HEK293 (cell line): Measurements from ENCODE around the gene STX2.

ENCODE experiments used
- CTCF ChIA-PET: fragments of 350-600 bp; formaldehyde crosslinking; extraction: SDS; loops from one replicate; lab custom pipeline; 2021; ENCODE audit warnings: antibody characterized with exemption; lab: Yijun Ruan, JAX
- POLR2A ChIA-PET: fragments of 300-600 bp; formaldehyde crosslinking; extraction: SDS; loops from one replicate; lab custom pipeline; 2020; ENCODE audit warnings: antibody characterized with exemption, inconsistent platforms; lab: Yijun Ruan, JAX
- H3K27ac ChIP-seq: fragments of 200-500 bp; sonication (Bioruptor generic); 2 replicates; pipeline ENCODE4 v1.5.1; 2014; ENCODE audit warnings: low read depth, low read length, control low read depth, inconsistent platforms; ENCODE audit errors: extremely low read depth
- H3K36me3 ChIP-seq, 2 experiments: fragments of 200-500 bp in 1 of 2; sonication (Bioruptor generic) in 1 of 2; 1 replicate in 1 of 2; 2 replicates in 1 of 2; pipeline ENCODE4 v1.5.1; 2014 to 2017; ENCODE audit warnings: inconsistent platforms in 2 of 2, low read length in 2 of 2; ENCODE audit not compliant: control insufficient read depth in 2 of 2, insufficient read depth in 1 of 2
- H3K4me1 ChIP-seq: fragments of 200-500 bp; sonication (Bioruptor generic); 2 replicates; pipeline ENCODE4 v1.5.1; 2014; ENCODE audit warnings: mild to moderate bottlenecking, low read length, inconsistent platforms; ENCODE audit not compliant: control insufficient read depth, insufficient read depth
- H3K4me3 ChIP-seq: 2 replicates; pipeline ENCODE4 v1.5.1; 2011; ENCODE audit warnings: low read depth, mild to moderate bottlenecking, control low read depth, low read length, moderate library complexity
- H3K9me3 ChIP-seq: fragments of 200-500 bp; sonication (Bioruptor generic); 2 replicates; pipeline ENCODE4 v1.5.1; 2014; ENCODE audit warnings: low read depth, low read length, inconsistent platforms; ENCODE audit not compliant: control insufficient read depth, insufficient read depth
- CTCF ChIP-seq: fragments of 450-650 bp; formaldehyde crosslinking; IDR thresholded peaks from 2 replicates; pipeline ENCODE4 v1.5.1; 2016; ENCODE audit warnings: missing biosample characterization, missing genetic modification characterization
- KLF9 ChIP-seq: fragments of 450-650 bp; formaldehyde crosslinking; IDR thresholded peaks from 2 replicates; pipeline ENCODE4 v1.5.1; 2016; ENCODE audit warnings: missing biosample characterization, missing genetic modification characterization, low read depth
- PRDM1 ChIP-seq: fragments of 450-650 bp; formaldehyde crosslinking; IDR thresholded peaks from 2 replicates; pipeline ENCODE4; 2016; ENCODE audit warnings: missing biosample characterization, missing genetic modification characterization
- PRDM10 ChIP-seq: fragments of 450-650 bp; formaldehyde crosslinking; IDR thresholded peaks from 2 replicates; pipeline ENCODE4 v1.5.1; 2016; ENCODE audit warnings: missing biosample characterization, missing genetic modification characterization
- YY2 ChIP-seq: fragments of 450-650 bp; formaldehyde crosslinking; IDR thresholded peaks from 2 replicates; pipeline ENCODE4 v1.5.1; 2016; ENCODE audit warnings: missing biosample characterization, missing genetic modification characterization
- ZBTB1 ChIP-seq: fragments of 450-650 bp; formaldehyde crosslinking; IDR thresholded peaks from 2 replicates; pipeline ENCODE4 v1.5.1; 2016; ENCODE audit warnings: missing biosample characterization, missing genetic modification characterization
- ZBTB11 ChIP-seq: fragments of 450-650 bp; formaldehyde crosslinking; conservative IDR thresholded peaks from 2 replicates; pipeline ENCODE4 v1.5.1; 2016; ENCODE audit warnings: low read depth, missing biosample characterization, missing genetic modification characterization
- ZBTB26 ChIP-seq: fragments of 450-650 bp; formaldehyde crosslinking; optimal IDR thresholded peaks from 2 replicates; pipeline ENCODE3; 2016; ENCODE audit warnings: missing biosample characterization, mild to moderate bottlenecking, missing genetic modification characterization
- ZBTB6 ChIP-seq: fragments of 450-650 bp; formaldehyde crosslinking; IDR thresholded peaks from 2 replicates; pipeline ENCODE4 v1.5.1; 2017; ENCODE audit warnings: missing biosample characterization, missing genetic modification characterization
- ZFHX2 ChIP-seq: fragments of 450-650 bp; formaldehyde crosslinking; conservative IDR thresholded peaks from 2 replicates; pipeline ENCODE4 v1.5.1; 2016; ENCODE audit warnings: missing biosample characterization, missing genetic modification characterization
- ZIC2 ChIP-seq: fragments of 450-650 bp; formaldehyde crosslinking; IDR thresholded peaks from 2 replicates; pipeline ENCODE4 v1.5.1; 2016; ENCODE audit warnings: missing biosample characterization, missing genetic modification characterization
- ZNF211 ChIP-seq: fragments of 450-650 bp; formaldehyde crosslinking; IDR thresholded peaks from 2 replicates; pipeline ENCODE4 v1.5.1; 2016; ENCODE audit warnings: low read depth, missing biosample characterization, missing genetic modification characterization
- ZNF266 ChIP-seq: fragments of 450-650 bp; formaldehyde crosslinking; IDR thresholded peaks from 2 replicates; pipeline ENCODE4 v1.5.1; 2016; ENCODE audit warnings: missing biosample characterization, missing genetic modification characterization, low read depth
- ZNF37A ChIP-seq: fragments of 450-650 bp; IDR thresholded peaks from 2 replicates; pipeline ENCODE4 v1.5.1; 2018; ENCODE audit warnings: missing biosample characterization, missing genetic modification characterization
- ZNF423 ChIP-seq: fragments of 450-650 bp; formaldehyde crosslinking; IDR thresholded peaks from 2 replicates; pipeline ENCODE4 v1.5.1; 2016; ENCODE audit warnings: missing biosample characterization, missing genetic modification characterization
- ZNF514 ChIP-seq: fragments of 450-650 bp; formaldehyde crosslinking; IDR thresholded peaks from 2 replicates; pipeline ENCODE4 v1.5.1; 2016; ENCODE audit warnings: missing biosample characterization, missing genetic modification characterization
- ZNF530 ChIP-seq: fragments of 450-650 bp; formaldehyde crosslinking; IDR thresholded peaks from 2 replicates; pipeline ENCODE4 v1.5.1; 2016; ENCODE audit warnings: low read depth, missing biosample characterization, missing genetic modification characterization
- ZNF600 ChIP-seq: fragments of 450-650 bp; formaldehyde crosslinking; IDR thresholded peaks from 2 replicates; pipeline ENCODE4 v1.5.1; 2016; ENCODE audit warnings: missing biosample characterization, missing genetic modification characterization
- ZNF654 ChIP-seq: fragments of 450-650 bp; formaldehyde crosslinking; IDR thresholded peaks from 2 replicates; pipeline ENCODE4 v1.5.1; 2016; ENCODE audit warnings: low read depth, missing biosample characterization, missing genetic modification characterization
- ZNF704 ChIP-seq: fragments of 450-650 bp; formaldehyde crosslinking; IDR thresholded peaks from 2 replicates; pipeline ENCODE4 v1.5.1; 2016; ENCODE audit warnings: missing biosample characterization, missing genetic modification characterization
- ZNF707 ChIP-seq: fragments of 450-650 bp; formaldehyde crosslinking; IDR thresholded peaks from 2 replicates; pipeline ENCODE4 v1.5.1; 2016; ENCODE audit warnings: missing biosample characterization, missing genetic modification characterization

STX2 gene

GRCh38 chr12:130827432-130827831 is 11.6 kb downstream of the STX2 start (continued):
- no peak for TF ChIP-seq ZNF704 (tag by site-specific recombination)
- no peak for TF ChIP-seq ZNF37A (tag by site-specific recombination)
- TF ChIP-seq ZBTB1 (tag by site-specific recombination): no peak
- TF ChIP-seq ZNF530 (tag by site-specific recombination): no peak
- no peak for TF ChIP-seq YY2 (tag by site-specific recombination)
- TF ChIP-seq ZNF211: no peak
- no peak for TF ChIP-seq PRDM1 (tag by site-specific recombination)
- no peak for TF ChIP-seq ZNF514 (tag by site-specific recombination)
- TF ChIP-seq ZNF707: no peak
- TF ChIP-seq, all 188 proteins: peak for 0

GRCh38 chr12:130826151-130826801 is 12.8 kb downstream of the STX2 start:
- H3K4me3 ChIP-seq: no peak overlapping the region
- no peak overlapping the region for H3K27ac ChIP-seq
- H3K9me3 ChIP-seq: no peaks in the 10 kb centered on the region
- POLR2A ChIA-PET: no interaction called here
- no peaks in the 10 kb centered on the region for H3K4me1 ChIP-seq
- H3K36me3 ChIP-seq: peaks cover 0 to 31% of the 10 kb centered on the region in 2 experiments; a peak in 2 of 3 replicates
- CTCF ChIA-PET: interaction anchor here (0.6 to 2.0 kb wide), 12 partner anchors 9 to 1577 kb away, joined by 3 to 30 read pairs (median 3); no protein-coding TSS in a partner anchor
- TF ChIP-seq ZBTB26 (tag by site-specific recombination) (peak; percentile 10), ZNF600 (tag by site-specific recombination) (no peak), ZBTB6 (tag by site-specific recombination) (peak; percentile 66; the same call in 1 of the 2 replicates), ZNF654 (tag by site-specific recombination) (peak; percentile 26), ZFHX2 (tag by site-specific recombination) (peak; percentile 43; the same call in 1 of the 2 replicates), ZIC2 (tag by site-specific recombination) (no peak), CTCF (0 out of 2 replicates have a peak, but pooled peaks have one; percentile 23)

- Histone ChIP-seq H3K27ac (no peak overlapping the region), H3K9me3 (no peaks in the 10 kb centered on the region), H3K36me3 (peaks cover 0 to 36% of the 10 kb centered on the region in 2 experiments; a peak in 2 of 3 replicates), H3K4me1 (no peaks in the 10 kb centered on the region), H3K4me3 (no peak overlapping the region)
- ChIA-PET POLR2A (no interaction called here), CTCF (interaction anchor here (0.6 to 2.0 kb wide), 5 partner anchors 9 to 1577 kb away, joined by 3 to 30 read pairs (median 4); no protein-coding TSS in a partner anchor)
- TF ChIP-seq PRDM10 (tag by site-specific recombination) (no peak), KLF9 (no peak), ZNF266 (no peak), ZBTB11 (tag by site-specific recombination) (no peak), ZNF423 (tag by site-specific recombination) (no peak)
Measured at GRCh38 chr12:130825771-130826150, 13.3 kb downstream of the STX2 start.
